H1 (cell line): ENCODE results near the gene CFDP1. TPM values are rescaled to one million over a fixed set of nuclear protein-coding genes. Genes with fewer than 3 reads are reported as not detected.

Experiments
- CTCF ChIA-PET: fragments of 300-600 bp; sonication (Branson Sonifier 250); formaldehyde crosslinking; loops from one replicate; lab custom pipeline; 2021; ENCODE audit not compliant: partially characterized antibody; lab: Charles Lee
- POLR2A ChIA-PET: fragments of 300-600 bp; sonication (Branson Sonifier 250); formaldehyde crosslinking; loops from one replicate; lab custom pipeline; 2021; ENCODE audit warnings: inconsistent platforms; ENCODE audit not compliant: partially characterized antibody; lab: Charles Lee
- DNase-seq, 2 experiments: peaks; one replicate each; pipeline versions ENCODE4 v3.0.0 to v3.0.0-alpha.2; 2010 to 2022; ENCODE audit warnings: low spot score in 2 of 2, low read depth in 1 of 2, mixed read lengths in 1 of 2
- FAIRE-seq: peaks from 2 replicates; lab custom pipeline; 2011; peaks lifted over from hg19 to GRCh38; lab: Jason Lieb, UNC
- H2AFZ ChIP-seq: 2 replicates; pipeline ENCODE4 v1.8.1; 2012; ENCODE audit warnings: low read length, inconsistent platforms
- H2AK5ac ChIP-seq: 2 replicates; pipeline ENCODE4 v1.6.1; 2013; ENCODE audit warnings: low read depth, low read length
- H2BK120ac ChIP-seq: replicated peaks from 2 replicates; pipeline ENCODE3; 2013; ENCODE audit warnings: low read depth, low read length, inconsistent platforms
- H2BK12ac ChIP-seq: 2 replicates; pipeline ENCODE4 v1.6.1; 2013; ENCODE audit warnings: low read depth, low read length
- H2BK15ac ChIP-seq: 2 replicates; pipeline ENCODE4 v1.6.1; 2013; ENCODE audit warnings: low read length
- H2BK20ac ChIP-seq: 2 replicates; pipeline ENCODE4 v1.6.1; 2013; ENCODE audit warnings: low read length
- H2BK5ac ChIP-seq: 2 replicates; pipeline ENCODE4 v1.6.1; 2013; ENCODE audit warnings: low read depth, low read length
- H3K14ac ChIP-seq: 2 replicates; pipeline ENCODE4 v1.6.1; 2013; ENCODE audit warnings: inconsistent platforms; ENCODE audit not compliant: insufficient read length
- H3K18ac ChIP-seq: 2 replicates; pipeline ENCODE4 v1.6.1; 2013; ENCODE audit warnings: low read length; ENCODE audit errors: extremely low read depth
- H3K23ac ChIP-seq: 2 replicates; pipeline ENCODE4 v1.6.1; 2013; ENCODE audit warnings: inconsistent platforms; ENCODE audit not compliant: insufficient read length
- H3K23me2 ChIP-seq: 2 replicates; pipeline ENCODE4 v1.6.1; 2013; ENCODE audit warnings: low read depth, low read length
- H3K27ac ChIP-seq: 2 replicates; pipeline ENCODE4 v1.6.1; 2011; ENCODE audit warnings: low read depth, low read length, inconsistent platforms
- H3K27me3 ChIP-seq, 4 experiments: replicated peaks in 1 of 4; 1 replicate in 1 of 4; 2 replicates in 3 of 4; pipeline versions ENCODE4 v1.6.1 to v1.8.1; 2011 to 2013; ENCODE audit warnings: low read length in 3 of 4, mild to moderate bottlenecking in 3 of 4, inconsistent platforms in 2 of 4, mixed read lengths in 2 of 4, moderate library complexity in 1 of 4; ENCODE audit not compliant: control insufficient read depth in 3 of 4, insufficient read depth in 3 of 4; ENCODE audit errors: extremely low read depth in 1 of 4
- H3K36me3 ChIP-seq, 4 experiments: 2 replicates each; pipeline versions ENCODE4 v1.6.1 to v1.8.1; 2011 to 2013; ENCODE audit warnings: mild to moderate bottlenecking in 4 of 4, low read length in 3 of 4, moderate library complexity in 2 of 4, control low read depth in 1 of 4, inconsistent platforms in 1 of 4; ENCODE audit not compliant: insufficient read depth in 4 of 4, control insufficient read depth in 2 of 4
- H3K4ac ChIP-seq: replicated peaks from 2 replicates; pipeline ENCODE3; 2013; ENCODE audit warnings: low read length, low read depth, mixed read lengths, inconsistent platforms; ENCODE audit not compliant: insufficient read length
- H3K4me1 ChIP-seq, 4 experiments: replicated peaks in 1 of 4; 1 replicate in 1 of 4; 2 replicates in 3 of 4; pipeline versions ENCODE4 v1.6.1 to v1.8.1; 2011 to 2013; ENCODE audit warnings: low read length in 3 of 4, inconsistent platforms in 2 of 4, mixed read lengths in 1 of 4; ENCODE audit not compliant: insufficient read depth in 4 of 4, control insufficient read depth in 3 of 4
- H3K4me2 ChIP-seq, 2 experiments: 2 replicates each; pipeline versions ENCODE4 v1.6.1 to v1.8.1; 2011 to 2013; ENCODE audit warnings: low read depth in 2 of 2, low read length in 2 of 2, control low read depth in 1 of 2, inconsistent platforms in 1 of 2, mild to moderate bottlenecking in 1 of 2; ENCODE audit not compliant: insufficient read depth in 1 of 2
- H3K4me3 ChIP-seq, 4 experiments: fragments of 200-600, 300-600 bp in 1 of 4; sonication (generic), shearing (Covaris generic), sonication (Bioruptor Twin) in 1 of 4; 2 replicates each; pipeline versions ENCODE4 v1.5.1 to v1.8.1; 2011 to 2016; ENCODE audit warnings: low read length in 4 of 4, low read depth in 3 of 4, control low read depth in 2 of 4, inconsistent platforms in 2 of 4, mild to moderate bottlenecking in 2 of 4, mixed read lengths in 1 of 4, moderate library complexity in 1 of 4; ENCODE audit not compliant: insufficient read depth in 2 of 4; ENCODE audit errors: extremely low read depth in 1 of 4
- H3K56ac ChIP-seq: replicated peaks from 2 replicates; pipeline ENCODE3; 2013; ENCODE audit warnings: low read depth, mild to moderate bottlenecking, mixed read lengths, low read length, inconsistent platforms; ENCODE audit not compliant: insufficient read length
- H3K79me1 ChIP-seq: 2 replicates; pipeline ENCODE4 v1.6.1; 2013; ENCODE audit warnings: low read depth, low read length, control low read depth
- H3K79me2 ChIP-seq, 2 experiments: 2 replicates each; pipeline versions ENCODE4 v1.6.1 to v1.8.1; 2012 to 2013; ENCODE audit warnings: low read length in 2 of 2, mild to moderate bottlenecking in 2 of 2, inconsistent platforms in 1 of 2; ENCODE audit not compliant: insufficient read depth in 2 of 2, control insufficient read depth in 1 of 2
- H3K9ac ChIP-seq, 4 experiments: replicated peaks in 1 of 4; 1 replicate in 1 of 4; 2 replicates in 3 of 4; pipeline versions ENCODE4 v1.6.1 to v1.8.1; 2011 to 2013; ENCODE audit warnings: low read depth in 3 of 4, low read length in 3 of 4, control low read depth in 2 of 4, mild to moderate bottlenecking in 2 of 4, moderate library complexity in 2 of 4, inconsistent platforms in 1 of 4; ENCODE audit errors: extremely low read depth in 1 of 4
- H3K9me3 ChIP-seq, 2 experiments: 2 replicates each; pipeline versions ENCODE4 v1.6.1 to v1.8.1; 2012 to 2013; ENCODE audit warnings: mild to moderate bottlenecking in 2 of 2, moderate library complexity in 2 of 2, control low read depth in 1 of 2, inconsistent platforms in 1 of 2, low read depth in 1 of 2, low read length in 1 of 2, mixed read lengths in 1 of 2; ENCODE audit not compliant: insufficient read depth in 2 of 2
- H4K20me1 ChIP-seq, 2 experiments: replicated peaks in 1 of 2; 2 replicates each; pipeline versions ENCODE3 to v1.8.1; 2011 to 2013; ENCODE audit warnings: inconsistent platforms in 2 of 2, low read length in 2 of 2, mild to moderate bottlenecking in 1 of 2; ENCODE audit not compliant: insufficient read depth in 2 of 2, control insufficient read depth in 1 of 2
- H4K5ac ChIP-seq: 2 replicates; pipeline ENCODE4 v1.6.1; 2013; ENCODE audit warnings: low read length, low read depth, mixed read lengths, inconsistent platforms; ENCODE audit not compliant: insufficient read length
- H4K8ac ChIP-seq: 2 replicates; pipeline ENCODE4 v1.8.0; 2013; ENCODE audit warnings: mild to moderate bottlenecking, moderate library complexity, low read length, inconsistent platforms; ENCODE audit not compliant: insufficient read depth; ENCODE audit errors: extremely low read depth
- H4K91ac ChIP-seq: replicated peaks from 2 replicates; pipeline ENCODE3; 2013; ENCODE audit warnings: low read length, mixed read lengths, inconsistent platforms; ENCODE audit not compliant: insufficient read length
- ASH2L ChIP-seq: fragments of 200-600, 300-600 bp; sonication (generic); IDR thresholded peaks from one replicate; pipeline ENCODE4 v1.7.1; 2017; ENCODE audit warnings: low read length
- BCL11A ChIP-seq, 2 experiments: IDR thresholded peaks; one replicate each; pipeline ENCODE4 v1.6.1; 2011; ENCODE audit warnings: low read depth in 2 of 2, low read length in 2 of 2, mild to moderate bottlenecking in 2 of 2
- KDM1A ChIP-seq: fragments of 200-600, 300-600 bp; sonication (generic); IDR thresholded peaks from 2 replicates; pipeline ENCODE4 v1.7.1; 2016; ENCODE audit warnings: mild to moderate bottlenecking, low read length, borderline replicate concordance
- MAFK ChIP-seq: IDR thresholded peaks from 2 replicates; pipeline ENCODE4 v1.6.1; 2012; ENCODE audit warnings: low read depth, mild to moderate bottlenecking, improper control_type of control experiment, low read length
- SP4 ChIP-seq: IDR thresholded peaks from 2 replicates; pipeline ENCODE4 v1.6.1; 2012; ENCODE audit warnings: low read length, inconsistent platforms
- WGBS, 2 experiments: shearing (Covaris generic) in 1 of 2; methylation state at CpG; one replicate each; pipeline versions ENCODE4 v1.1.6 to v1.1.7; 2013 to 2015; ENCODE audit warnings: low lambda C conversion rate in 2 of 2, mixed read lengths in 2 of 2, inconsistent platforms in 1 of 2, low coverage in 1 of 2, missing lambda C conversion rate in 1 of 2; ENCODE audit not compliant: insufficient replicate concordance in 2 of 2, insufficient coverage in 1 of 2, insufficient read length in 1 of 2; ENCODE audit errors: extremely low coverage in 1 of 2, missing lambda C conversion rate in 1 of 2; 5-methylcytosine and 5-hydroxymethylcytosine counted together
- polyA plus RNA-seq, 7 experiments: library from polyadenylated mRNA; depleted of rRNA in 3 of 7; stranded (reverse) in 5 of 7; unstranded in 2 of 7; fragments of >200 nt in 5 of 7; fragments of 200-250 nt in 2 of 7; gene quantifications; 1 replicate in 5 of 7; 2 replicates in 1 of 7; 4 replicates in 1 of 7; pipeline versions ENCODE4 v1.2.1 to v1.2.3, GENCODE V29; 2011 to 2013; ENCODE audit warnings: missing spikeins in 2 of 7, mixed read lengths in 2 of 7
- total RNA-seq: library from RNA; stranded (reverse); fragmentation: NEBNext Ultra II Directional; extraction: Animal tissue kit (Norgen Biotek cat#: 25700); gene quantifications from 2 replicates; pipeline ENCODE4 v1.2.1, GENCODE V29; 2021
- TF ChIP-seq, protein P1 (sequence below): IDR thresholded peaks from 2 replicates; pipeline ENCODE4 v1.6.1; 2012; ENCODE audit warnings: inconsistent platforms

The CFDP1 gene
- total and polyA plus RNA-seq, 2 of the 8 experiments (the other 6 are each of a cell fraction or from before 2014, with no cell fraction given), result 25.5 to 77.3 TPM

DNA sequence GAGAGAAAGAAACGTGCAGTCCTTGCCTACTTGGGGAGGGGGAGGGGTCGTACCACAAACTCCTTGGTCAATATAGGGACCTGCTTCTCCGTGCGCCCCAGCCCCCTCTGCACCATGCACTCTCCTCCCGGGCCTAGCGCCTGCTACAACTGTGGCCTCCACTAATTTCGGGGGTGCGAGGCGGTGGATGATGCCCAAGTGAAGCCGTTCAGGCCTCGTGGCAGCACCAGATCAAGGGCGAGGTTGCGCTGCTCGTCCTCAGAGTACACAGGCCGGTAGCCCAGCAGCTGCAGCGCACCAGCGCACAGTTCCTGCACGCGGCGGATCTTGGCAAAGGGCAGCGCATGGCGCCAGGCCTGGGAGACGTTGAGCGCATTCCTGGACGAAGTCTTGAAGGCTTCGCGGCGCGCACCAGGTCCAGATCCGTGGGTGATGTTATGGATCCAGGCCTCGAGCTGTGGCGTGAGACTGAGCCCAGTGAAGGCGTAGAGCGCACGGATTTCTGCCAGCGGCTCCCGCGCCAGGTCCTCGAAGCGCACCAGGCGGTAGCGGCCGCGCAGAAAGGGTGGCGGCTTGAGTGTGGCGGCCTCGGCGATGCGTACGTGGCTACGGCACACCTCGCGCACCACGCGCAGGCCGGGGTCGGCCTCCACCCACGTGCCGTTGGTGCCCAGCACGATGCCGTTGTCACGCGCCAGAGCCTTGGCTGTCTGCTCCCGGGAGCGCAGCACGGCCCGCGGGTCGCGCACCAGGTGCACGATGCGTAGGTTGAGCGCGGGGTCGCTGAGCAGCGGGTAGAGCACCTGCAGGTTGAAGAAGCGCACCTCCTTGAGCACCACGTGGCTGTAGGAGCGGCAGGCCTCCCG is 45.4 kb upstream of the CFDP1 start:
- FAIRE-seq, result no peak
- CTCF ChIA-PET, result interaction anchor here (0.6 to 9.9 kb wide), 8 partner anchors 8 to 142 kb away, joined by 3 to 127 read pairs (median 3); no protein-coding TSS in a partner anchor
- H3K4ac ChIP-seq, result no peak overlapping the region
- no peak for TF ChIP-seq ASH2L
- TF ChIP-seq SP4, result no peak
- TF ChIP-seq, protein P1, sequence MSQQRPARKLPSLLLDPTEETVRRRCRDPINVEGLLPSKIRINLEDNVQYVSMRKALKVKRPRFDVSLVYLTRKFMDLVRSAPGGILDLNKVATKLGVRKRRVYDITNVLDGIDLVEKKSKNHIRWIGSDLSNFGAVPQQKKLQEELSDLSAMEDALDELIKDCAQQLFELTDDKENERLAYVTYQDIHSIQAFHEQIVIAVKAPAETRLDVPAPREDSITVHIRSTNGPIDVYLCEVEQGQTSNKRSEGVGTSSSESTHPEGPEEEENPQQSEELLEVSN, result no peak
- TF ChIP-seq MAFK, result no peak
- no peak for TF ChIP-seq BCL11A (IDR thresholded peaks at IDR 0.05; ENCODE audit: low read depth in 2 of 2, low read length in 2 of 2)
- TF ChIP-seq KDM1A, result no peak

More for the DNA sequence above, 45.4 kb upstream of the CFDP1 start:
- Histone ChIP-seq H3K23me2 (no peaks in the 10 kb centered on the region), H3K4me2 (no peak overlapping the region), H3K36me3 (peaks cover 0 to 21% (median 9%) of the 10 kb centered on the region in 4 experiments; a peak in 7 of 8 replicates), H3K4me3 (no peak overlapping the region), H2AK5ac (no peak overlapping the region), H4K20me1 (peaks cover 0 to 2% of the 10 kb centered on the region in 2 experiments), H2BK15ac (no peak overlapping the region), H2BK20ac (no peak overlapping the region), H4K91ac (no peak overlapping the region), H3K27ac (no peak overlapping the region), H2AFZ (no peak overlapping the region), H3K9ac (no peak overlapping the region), H3K18ac (no peak overlapping the region), H2BK12ac (no peak overlapping the region), H3K56ac (no peak overlapping the region), H3K4me1 (no peaks in the 10 kb centered on the region), H3K79me2 (no peaks in the 10 kb centered on the region), H3K9me3 (no peaks in the 10 kb centered on the region), H2BK120ac (no peak overlapping the region), H4K8ac (no peak overlapping the region), H3K23ac (no peak overlapping the region), H3K14ac (no peak overlapping the region), H3K27me3 (no peaks in the 10 kb centered on the region), H2BK5ac (peak overlapping the region; percentile 52; the same call in 1 of the 2 replicates), H4K5ac (no peak overlapping the region), H3K79me1 (no peaks in the 10 kb centered on the region)
- POLR2A ChIA-PET, result interaction anchor here (1.9 kb wide), 1 partner anchor 16 kb away, joined by 16 read pairs; the partner anchor contains the start of gene CHST6
- 95% methylated on average over 71 of the region's 80 CpGs; no CpG with 5 or more reads in 1 of the 2 experiments for WGBS, 2 experiments
- no peak for DNase-seq
